Measurements from ENCODE around the gene ACAA2.

ACAA2 gene

DNA sequence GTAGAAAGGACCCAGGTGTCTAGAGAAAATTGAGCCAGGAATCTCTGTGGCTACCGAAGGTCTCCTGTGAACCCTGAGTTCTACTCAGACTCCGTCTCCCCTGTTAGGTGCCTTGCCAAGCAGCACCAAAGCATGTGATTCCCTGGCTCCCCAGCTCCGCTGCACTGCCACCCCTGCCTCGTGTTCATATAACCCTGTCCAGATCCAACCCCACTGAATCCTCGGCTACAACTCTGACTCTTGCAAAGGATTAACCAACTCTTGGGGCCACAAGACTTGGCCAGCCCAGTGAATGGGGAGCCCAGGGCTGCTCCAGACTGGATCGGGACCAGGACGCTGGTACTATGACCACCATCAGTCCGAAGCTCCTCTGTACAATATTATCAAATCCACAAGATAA, 37.3 kb upstream of the ACAA2 start:
- no peak for DNase-seq (ENCODE audit: low read depth)
- H3K4me3 ChIP-seq (ENCODE audit: low read depth, low read length), result no peak overlapping the region
- TF ChIP-seq, protein P1, sequence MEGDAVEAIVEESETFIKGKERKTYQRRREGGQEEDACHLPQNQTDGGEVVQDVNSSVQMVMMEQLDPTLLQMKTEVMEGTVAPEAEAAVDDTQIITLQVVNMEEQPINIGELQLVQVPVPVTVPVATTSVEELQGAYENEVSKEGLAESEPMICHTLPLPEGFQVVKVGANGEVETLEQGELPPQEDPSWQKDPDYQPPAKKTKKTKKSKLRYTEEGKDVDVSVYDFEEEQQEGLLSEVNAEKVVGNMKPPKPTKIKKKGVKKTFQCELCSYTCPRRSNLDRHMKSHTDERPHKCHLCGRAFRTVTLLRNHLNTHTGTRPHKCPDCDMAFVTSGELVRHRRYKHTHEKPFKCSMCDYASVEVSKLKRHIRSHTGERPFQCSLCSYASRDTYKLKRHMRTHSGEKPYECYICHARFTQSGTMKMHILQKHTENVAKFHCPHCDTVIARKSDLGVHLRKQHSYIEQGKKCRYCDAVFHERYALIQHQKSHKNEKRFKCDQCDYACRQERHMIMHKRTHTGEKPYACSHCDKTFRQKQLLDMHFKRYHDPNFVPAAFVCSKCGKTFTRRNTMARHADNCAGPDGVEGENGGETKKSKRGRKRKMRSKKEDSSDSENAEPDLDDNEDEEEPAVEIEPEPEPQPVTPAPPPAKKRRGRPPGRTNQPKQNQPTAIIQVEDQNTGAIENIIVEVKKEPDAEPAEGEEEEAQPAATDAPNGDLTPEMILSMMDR (conservative IDR thresholded peaks at IDR 0.05; ENCODE audit: low read depth, low read length), result no peak

DNA sequence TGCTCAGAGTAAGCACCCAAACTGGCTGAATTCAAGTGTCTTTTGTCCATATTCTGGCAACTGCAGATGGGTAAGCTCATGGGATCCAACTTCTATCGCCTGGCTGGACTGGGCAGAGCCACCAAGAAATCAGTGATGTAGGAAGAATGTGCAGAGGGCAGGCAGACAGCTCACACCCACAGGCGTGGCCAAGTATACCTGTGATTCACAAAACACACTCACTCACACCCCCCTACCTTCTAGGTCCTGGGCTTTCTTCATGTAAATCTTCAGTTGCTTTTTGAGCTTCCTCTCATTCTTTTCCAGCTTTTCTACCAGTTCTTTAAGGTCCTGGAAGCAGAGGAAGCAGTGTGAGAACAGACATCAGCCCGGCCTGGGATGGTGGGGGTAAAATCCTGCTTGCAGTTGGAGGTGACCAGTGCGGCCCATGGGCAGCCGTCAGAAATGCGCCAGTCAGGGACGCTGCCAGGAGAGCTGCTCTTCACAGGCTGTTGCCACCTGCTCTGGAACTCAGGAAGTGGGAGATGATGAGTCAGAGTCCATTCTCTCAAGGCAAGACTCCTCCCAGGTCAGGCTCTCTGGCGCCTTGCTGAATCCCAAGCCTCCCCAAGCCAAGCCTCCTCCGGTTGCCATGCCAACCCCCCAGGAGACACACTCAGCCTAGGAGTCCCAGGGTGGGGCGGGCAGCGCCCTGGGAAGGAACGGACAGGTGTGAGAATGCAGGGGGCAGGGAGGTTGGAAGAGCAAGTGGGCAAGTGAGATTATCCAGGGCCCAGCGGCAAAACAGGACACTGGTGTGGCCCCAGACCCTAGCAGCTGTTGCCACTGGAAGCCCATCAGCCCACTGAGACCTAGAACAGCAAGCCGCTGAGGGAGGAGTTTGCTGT, 36.2 kb upstream of the ACAA2 start:
- TF ChIP-seq, protein P1 (conservative IDR thresholded peaks at IDR 0.05; ENCODE audit: low read depth, low read length), result no peak
- DNase-seq (ENCODE audit: low read depth), result peak; percentile 94
- no peak overlapping the region for H3K4me3 ChIP-seq (ENCODE audit: low read depth, low read length)

DNA sequence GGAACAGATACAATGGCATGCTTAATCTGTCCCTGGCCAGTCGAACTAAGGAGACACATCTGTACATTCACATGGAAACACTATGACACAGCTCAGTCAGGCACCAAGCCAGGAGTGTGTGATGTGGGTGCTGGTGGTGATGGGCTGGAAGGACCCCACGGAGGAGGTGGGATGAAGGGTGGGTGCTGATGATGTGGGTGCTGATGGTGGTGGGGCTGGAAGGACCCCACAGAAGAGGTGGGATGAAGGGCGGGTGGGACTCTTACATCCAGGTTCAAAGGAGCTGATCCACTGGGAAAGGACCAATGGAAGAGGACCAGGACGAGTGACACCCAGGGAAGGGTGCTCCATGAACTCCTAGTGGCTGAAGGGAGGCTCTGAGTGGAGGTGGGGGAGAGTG, 34.8 kb upstream of the ACAA2 start:
- DNase-seq (ENCODE audit: low read depth), result no peak
- TF ChIP-seq, protein P1 (conservative IDR thresholded peaks at IDR 0.05; ENCODE audit: low read depth, low read length), result no peak
- no peak overlapping the region for H3K4me3 ChIP-seq (ENCODE audit: low read depth, low read length)

DNA sequence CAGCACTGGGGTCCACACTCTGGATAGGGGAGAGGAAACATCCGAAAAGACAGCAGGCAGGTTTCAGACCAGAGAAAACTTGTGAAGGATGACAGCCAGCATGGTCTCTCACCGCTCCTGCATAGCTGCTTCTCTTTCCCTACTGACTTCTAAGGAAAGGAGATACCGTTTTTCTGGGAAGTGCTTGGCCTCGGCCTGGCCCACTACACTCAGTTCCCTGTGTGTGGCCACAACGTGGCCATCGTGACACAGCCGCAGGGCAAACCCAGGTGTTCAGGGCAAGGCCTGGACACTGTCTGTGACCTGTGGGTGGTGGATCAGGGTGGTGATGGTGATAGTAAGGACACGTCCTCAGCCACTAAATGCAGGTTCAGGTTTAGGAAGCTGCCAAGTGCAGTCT, 34.2 kb upstream of the ACAA2 start:
- no peak for DNase-seq (ENCODE audit: low read depth)
- TF ChIP-seq, protein P1 (conservative IDR thresholded peaks at IDR 0.05; ENCODE audit: low read depth, low read length), result no peak
- no peak overlapping the region for H3K4me3 ChIP-seq (ENCODE audit: low read depth, low read length)

DNA sequence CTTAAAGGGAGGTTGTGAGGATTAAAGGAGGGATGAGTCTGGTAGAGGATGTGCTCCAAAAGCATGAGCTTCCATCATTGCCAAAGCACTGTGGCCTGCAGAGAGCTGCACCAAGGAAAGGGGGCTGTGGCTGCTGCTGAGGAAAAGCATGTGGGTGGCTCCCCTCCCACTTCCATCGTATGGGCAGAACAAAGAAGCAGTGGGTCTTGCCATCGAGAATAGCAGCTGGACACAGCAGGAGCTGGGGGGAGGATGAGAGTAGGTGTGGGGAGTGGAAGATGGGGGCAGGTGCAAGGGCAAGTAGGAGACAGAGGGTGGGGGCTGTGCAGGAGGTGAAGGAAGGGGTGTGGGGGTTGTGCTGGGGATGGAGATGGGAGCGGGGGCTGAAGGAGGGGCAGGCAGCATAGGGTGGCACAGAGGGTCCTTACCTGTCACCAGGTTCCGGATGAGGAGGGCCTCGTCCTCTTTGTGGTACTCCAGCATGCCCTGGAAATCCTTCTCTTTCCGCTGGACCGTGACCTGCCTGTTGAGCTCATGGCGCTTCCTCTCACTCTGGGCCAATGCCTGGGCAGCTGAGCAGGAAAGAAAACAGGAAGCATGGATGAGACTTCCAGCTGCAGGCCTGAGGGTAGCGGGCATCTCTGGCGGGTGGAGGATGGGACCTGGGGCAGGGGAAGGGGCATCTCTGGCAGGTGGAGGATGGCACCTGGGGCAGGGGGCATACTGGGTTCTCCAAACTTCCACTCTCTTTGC, 33.6 kb upstream of the ACAA2 start:
- H3K4me3 ChIP-seq (ENCODE audit: low read depth, low read length), result no peak overlapping the region
- TF ChIP-seq, protein P1 (conservative IDR thresholded peaks at IDR 0.05; ENCODE audit: low read depth, low read length), result no peak
- no peak for DNase-seq (ENCODE audit: low read depth)

DNA sequence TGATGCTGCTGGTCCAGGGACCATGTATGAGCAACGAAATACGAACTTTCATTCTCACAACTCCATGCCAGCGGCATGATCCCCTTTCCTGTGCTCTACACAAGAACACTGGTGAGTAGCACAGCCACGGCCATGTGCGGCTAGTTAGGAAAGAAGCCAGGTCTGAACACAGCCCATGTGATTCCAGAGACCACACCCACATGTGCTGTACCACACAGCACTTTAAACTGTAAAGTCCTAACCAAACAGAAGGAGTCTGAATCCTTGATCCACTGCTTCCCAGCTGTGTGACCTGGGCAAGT, 33.0 kb upstream of the ACAA2 start:
- no peak overlapping the region for H3K4me3 ChIP-seq (ENCODE audit: low read depth, low read length)
- TF ChIP-seq, protein P1 (conservative IDR thresholded peaks at IDR 0.05; ENCODE audit: low read depth, low read length), result no peak
- peak; percentile 73 for DNase-seq (ENCODE audit: low read depth)

All from choroid plexus epithelial cell (primary cell).